IPS-NIHi11 (cell line): Measurements from ENCODE around the gene ZNF81.
A peak's percentile ranks its signal among the peaks of the same experiment; 100 is the strongest.
"Not testable (repeated sequence)": the region's sequence is repeated elsewhere in the genome, so short reads cannot be mapped to it uniquely, and the experiment has no call there.

Experiments used
- DNase-seq: peaks from one replicate; pipeline ENCODE4 v3.0.0; 2012; ENCODE audit warnings: mixed read lengths, low spot score

ZNF81 gene

GRCh38 chrX:47936224-47936939 is 99.7 kb downstream of the ZNF81 start:
- DNase-seq: peak; percentile 5

- no peak for DNase-seq
These were observed 100.2 kb downstream of the ZNF81 start for GRCh38 chrX:47936940-47937317.

- no peak for DNase-seq
These were observed 103.7 kb downstream of the ZNF81 start for GRCh38 chrX:47940448-47940847.

- DNase-seq: no peak
These were observed 104.7 kb downstream of the ZNF81 start for GRCh38 chrX:47941423-47941822.

DNA sequence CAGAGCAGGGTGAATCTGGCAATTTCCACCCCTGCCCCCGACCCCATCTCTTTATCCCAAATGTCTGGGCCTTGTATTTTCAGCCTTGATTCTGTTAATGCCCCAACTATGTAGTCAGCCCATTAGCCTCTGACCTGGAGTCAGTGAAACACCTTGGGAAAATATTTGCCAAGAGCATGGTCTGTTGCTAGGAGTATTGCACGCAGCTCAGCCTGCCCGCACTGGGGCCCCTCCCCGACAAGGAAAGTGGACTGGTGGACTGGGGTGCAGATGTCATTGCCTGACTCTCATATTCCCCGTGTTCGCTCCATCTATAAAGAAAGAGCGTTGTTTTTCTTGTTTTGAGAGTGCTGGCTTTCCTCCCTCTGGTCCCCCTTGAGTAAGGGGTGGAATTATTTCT is 118.6 kb downstream of the ZNF81 start:
- not testable (repeated sequence) for DNase-seq

DNA sequence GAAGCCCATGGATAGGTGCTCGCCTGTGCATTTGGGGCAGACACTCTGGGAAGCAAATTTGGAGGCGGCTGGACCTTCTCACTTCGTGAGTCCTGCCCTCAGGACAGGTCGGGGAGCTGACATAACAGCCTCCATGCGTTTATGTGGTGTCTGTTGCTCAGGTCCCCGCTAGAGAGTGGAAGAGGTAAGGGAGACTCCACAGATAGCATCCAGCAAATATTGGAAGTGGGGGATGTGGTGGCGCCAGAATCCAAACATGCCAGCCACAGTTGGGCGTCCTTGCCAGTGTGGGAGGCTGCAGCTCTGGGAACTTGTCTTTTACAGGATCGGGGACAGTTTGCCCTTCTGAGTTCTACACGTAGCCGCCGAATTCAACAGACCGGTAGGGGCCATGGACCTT is 119.3 kb downstream of the ZNF81 start:
- no peak for DNase-seq

- DNase-seq: not testable (repeated sequence)
These were observed 121.5 kb downstream of the ZNF81 start for GRCh38 chrX:47958206-47958605.

- DNase-seq: peak; percentile 12
These were observed 122.2 kb downstream of the ZNF81 start for GRCh38 chrX:47958761-47959342.

DNA sequence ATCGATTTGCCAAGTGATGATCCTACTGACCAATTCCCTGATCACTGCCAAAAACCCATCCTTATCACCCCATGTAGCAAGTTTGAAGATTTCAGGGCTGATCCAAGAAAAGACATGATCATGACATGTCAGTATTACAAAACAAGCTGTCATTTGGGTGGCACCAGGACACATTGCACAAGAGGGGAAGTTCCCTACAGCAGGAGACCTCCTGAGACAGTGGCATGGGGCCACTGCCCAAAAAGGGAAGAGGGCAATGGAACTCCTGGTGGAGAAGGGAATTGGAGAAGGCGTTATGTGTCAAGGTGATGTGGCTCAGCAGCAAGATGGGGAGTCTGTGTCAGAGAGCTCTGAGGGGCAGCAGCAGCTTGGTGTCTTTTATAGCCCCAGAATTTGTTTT is 123.7 kb downstream of the ZNF81 start:
- no peak for DNase-seq

DNA sequence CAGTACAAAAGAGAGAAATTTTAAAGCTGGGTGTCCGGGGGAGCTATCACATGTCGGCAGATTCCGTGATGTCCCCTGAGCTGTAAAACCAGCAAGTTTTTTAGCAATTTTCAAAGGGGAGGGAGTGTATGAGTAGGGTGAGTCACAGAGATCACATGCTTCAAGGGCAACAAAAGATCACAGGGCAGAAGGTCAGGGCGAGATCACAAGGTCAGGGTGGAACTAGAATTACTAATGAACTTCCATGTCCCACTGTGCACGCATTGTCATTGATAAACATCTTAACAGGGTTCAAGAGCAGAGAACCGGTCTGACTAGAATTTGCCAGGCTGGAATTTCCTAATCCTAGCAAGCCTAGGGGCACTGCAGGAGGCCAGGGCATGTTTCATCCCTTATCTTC is 125.1 kb downstream of the ZNF81 start:
- not testable (repeated sequence) for DNase-seq

- DNase-seq: not testable (repeated sequence)
These were observed 128.8 kb downstream of the ZNF81 start for GRCh38 chrX:47965526-47965925.
